ENCODE data around the gene AGAP5.
"Not testable (repeated sequence)": the region's sequence is repeated elsewhere in the genome, so short reads cannot be mapped to it uniquely, and the experiment has no call there.

AGAP5 gene

DNA sequence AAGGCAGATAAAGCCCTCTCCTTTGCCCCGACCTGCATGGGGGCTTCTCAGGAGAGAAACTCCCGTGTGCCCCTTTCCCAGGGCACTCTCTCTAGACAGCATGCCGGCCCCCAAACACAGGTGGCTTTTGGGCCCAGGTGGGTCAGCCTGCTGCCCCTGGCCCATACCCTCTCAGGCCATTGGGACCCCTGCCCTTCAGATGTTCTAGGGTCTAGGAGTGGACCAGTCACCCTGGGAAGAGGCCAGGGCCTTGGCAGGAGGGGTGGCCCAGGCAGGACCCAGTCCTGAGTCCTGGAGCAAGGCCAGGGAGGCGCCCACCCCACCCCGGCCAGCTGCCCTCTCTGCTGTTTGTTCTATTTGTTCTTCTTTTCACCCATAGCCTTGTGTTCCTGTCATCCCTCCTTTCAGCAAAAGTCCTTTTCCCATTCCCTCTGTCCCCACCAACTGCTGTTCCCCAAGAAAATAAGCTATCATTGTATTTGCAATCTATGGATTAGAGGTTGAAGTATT lies 36.9 kb upstream of the AGAP5 start:
- no peak overlapping the region for H3K4me3 ChIP-seq
- no peak for TF ChIP-seq CTCF (IDR thresholded peaks at IDR 0.05)
- no peak overlapping the region for H3K27ac ChIP-seq
- no peak for DNase-seq (ENCODE audit: low spot score)

GRCh38 chr10:73734028-73734720 lies 36.3 kb upstream of the AGAP5 start:
- no peak overlapping the region for H3K27ac ChIP-seq
- DNase-seq (ENCODE audit: low spot score) = no peak
- TF ChIP-seq CTCF (IDR thresholded peaks at IDR 0.05) = no peak
- no peak overlapping the region for H3K4me3 ChIP-seq

- H3K27ac ChIP-seq = no peak overlapping the region
- DNase-seq (ENCODE audit: low spot score) = no peak
- H3K4me3 ChIP-seq = no peak overlapping the region
- no peak for TF ChIP-seq CTCF (IDR thresholded peaks at IDR 0.05)
Measured at GRCh38 chr10:73732931-73733623, 35.2 kb upstream of the AGAP5 start.

- TF ChIP-seq CTCF (IDR thresholded peaks at IDR 0.05) = no peak
- H3K4me3 ChIP-seq = no peak overlapping the region
Measured at GRCh38 chr10:73732426-73732825, 34.5 kb upstream of the AGAP5 start.

DNA sequence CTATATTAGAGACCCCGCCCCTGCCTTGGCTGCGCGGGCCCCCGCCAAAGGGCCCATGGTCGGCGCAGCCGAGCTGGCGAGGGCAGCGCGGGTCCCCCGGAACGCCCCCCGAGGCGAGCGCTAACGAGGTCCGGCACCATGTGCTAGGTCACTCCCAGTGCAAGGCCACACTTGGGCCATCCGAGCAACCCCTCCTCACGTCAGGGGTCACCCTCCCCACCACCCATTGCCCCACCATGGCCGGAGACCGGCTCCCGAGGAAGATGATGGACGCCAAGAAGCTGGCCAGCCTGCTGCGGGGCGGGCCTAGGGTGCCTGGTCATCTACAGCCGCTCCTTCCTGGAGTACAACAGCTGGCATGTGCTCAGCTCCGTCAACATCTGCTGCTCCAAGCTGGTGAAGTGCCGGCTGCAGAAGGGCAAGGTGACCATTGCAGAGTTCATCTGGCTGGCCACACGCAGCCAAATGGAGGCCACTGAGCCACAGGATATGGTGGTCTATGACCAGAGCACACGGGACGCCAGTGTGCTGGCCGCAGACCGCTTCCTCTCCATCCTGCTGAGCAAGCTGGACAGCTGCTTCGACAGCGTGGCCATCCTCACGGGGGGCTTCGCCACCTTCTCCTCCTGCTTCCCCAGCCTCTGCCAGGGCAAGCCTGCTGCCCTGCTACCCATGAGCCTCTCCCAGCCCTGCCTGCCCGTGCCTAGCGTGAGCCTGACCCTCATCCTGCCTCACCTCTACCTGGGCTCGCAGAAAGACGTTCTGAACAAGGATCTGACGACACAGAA lies 33.9 kb upstream of the AGAP5 start:
- DNase-seq (ENCODE audit: low spot score) = no peak
- no peak for TF ChIP-seq CTCF (IDR thresholded peaks at IDR 0.05)
- H3K27ac ChIP-seq = peak overlapping the region in 1 of 2 donors; percentile 12
- peak overlapping the region; percentile 98 for H3K4me3 ChIP-seq

More at GRCh38 chr10:73732426-73732825, 34.5 kb upstream of the AGAP5 start:
- no peak for DNase-seq (ENCODE audit: low spot score)
- no peak overlapping the region for H3K27ac ChIP-seq

DNA sequence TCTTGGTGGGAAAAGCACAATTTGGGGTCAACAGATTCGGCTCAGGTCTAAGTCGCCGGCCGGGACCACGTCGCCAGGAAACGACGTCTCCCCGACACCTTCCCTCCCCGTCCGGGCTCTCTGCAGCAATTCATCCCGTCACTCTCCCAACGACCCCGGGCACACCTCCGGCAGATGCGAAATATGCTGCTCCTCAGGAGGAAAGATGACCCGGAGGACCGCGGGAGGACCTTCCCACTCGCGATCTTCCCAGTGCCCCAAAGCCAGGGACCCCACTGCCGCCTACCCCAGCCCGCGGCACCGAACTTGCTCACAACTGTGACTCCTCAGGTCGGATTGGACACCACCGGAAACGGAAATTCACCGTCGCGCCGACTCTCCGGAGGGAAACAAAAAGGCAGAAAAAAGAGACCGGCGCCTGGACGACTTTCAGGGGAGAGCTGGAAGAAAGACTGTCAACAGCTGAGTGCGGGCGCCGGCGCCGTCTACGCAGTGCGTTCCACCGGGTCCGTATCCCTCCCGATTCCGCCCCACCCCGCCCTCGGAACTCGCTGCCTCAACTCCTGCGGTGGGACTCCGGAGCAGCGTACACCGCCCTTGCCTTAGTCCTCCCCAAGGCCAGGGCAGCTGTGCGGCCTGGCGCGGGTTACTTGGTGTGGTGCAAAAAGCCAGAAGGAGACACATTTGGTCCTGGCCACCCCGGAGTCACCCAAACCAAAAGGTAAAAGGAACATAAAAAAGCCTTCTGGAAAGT lies 32.4 kb upstream of the AGAP5 start:
- peak; percentile 95 for DNase-seq (ENCODE audit: low spot score)
- TF ChIP-seq CTCF (IDR thresholded peaks at IDR 0.05) = no peak
- Histone ChIP-seq H3K4me3 (peak overlapping the region; percentile 98), H3K27ac (peak overlapping the region; percentile 83 to 97)

- peak overlapping the region; percentile 83 to 97 for H3K27ac ChIP-seq
- peak overlapping the region; percentile 98 for H3K4me3 ChIP-seq
- DNase-seq (ENCODE audit: low spot score) = not testable (repeated sequence)
Measured at GRCh38 chr10:73729781-73730152, 31.9 kb upstream of the AGAP5 start.

Data from coronary artery (tissue), 2 donors.